ENCODE measurements around the gene AACS.
A peak's percentile ranks its signal among the peaks of the same experiment; 100 is the strongest.

The AACS gene

DNA sequence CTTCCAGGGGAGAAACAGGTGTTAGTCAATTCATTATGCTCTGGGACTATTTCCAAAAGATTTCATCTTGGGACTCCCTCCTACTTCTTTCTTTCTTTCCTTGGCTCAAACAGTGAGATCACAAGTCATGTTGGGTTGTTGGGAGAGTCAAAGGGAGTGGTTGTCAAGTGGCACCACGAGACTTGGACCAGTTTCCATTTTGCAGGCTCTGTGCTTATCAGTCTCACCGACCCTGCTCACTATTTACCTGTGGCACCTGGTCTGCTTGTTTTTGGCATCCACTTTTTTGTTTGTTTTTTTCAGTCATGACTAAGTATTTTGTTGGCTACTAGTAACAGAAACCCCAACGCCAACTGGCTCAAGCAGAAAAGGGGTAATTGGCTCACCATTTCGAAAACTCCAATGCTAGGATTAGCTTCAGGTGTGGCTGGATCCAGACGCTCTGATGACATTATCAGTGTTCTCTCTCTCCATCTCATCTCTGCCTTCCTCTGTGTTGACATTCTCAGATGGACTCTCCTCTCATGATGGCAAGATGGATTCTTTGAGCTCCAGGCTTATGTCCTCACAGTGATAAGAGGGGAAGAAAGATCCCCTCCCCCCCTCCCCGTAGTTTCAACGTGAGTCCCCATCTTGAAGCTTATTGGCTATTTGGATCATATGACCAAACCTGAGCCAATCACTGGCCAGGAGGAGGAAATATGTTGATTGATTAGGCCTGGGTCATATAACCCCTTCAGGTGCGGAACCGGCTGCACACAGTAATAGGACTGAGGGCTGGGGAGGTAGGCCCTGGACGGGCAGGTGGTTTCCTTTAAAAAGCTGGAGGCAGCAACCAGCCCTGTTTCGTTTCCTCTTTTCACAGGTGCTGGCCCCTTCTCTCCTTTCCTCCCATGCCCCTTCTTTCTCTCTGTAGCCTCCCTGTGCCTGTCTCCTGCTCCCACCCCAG lies 84.2 kb downstream of the AACS start:
- no peaks in the 10 kb centered on the region; the same call in 1 of the 2 replicates for H3K9me3 ChIP-seq (ENCODE audit: control insufficient read depth, insufficient read depth, low read length)
- H3K4me1 ChIP-seq (ENCODE audit: control insufficient read depth, low read length): peaks cover 47% of the 10 kb centered on the region
- peaks cover 51% of the 10 kb centered on the region for H3K36me3 ChIP-seq (ENCODE audit: control insufficient read depth, low read length)
- H3K27me3 ChIP-seq (ENCODE audit: control insufficient read depth, low read length): no peaks in the 10 kb centered on the region
- peaks cover 47% of the 10 kb centered on the region for H3K79me2 ChIP-seq (ENCODE audit: control insufficient read depth, low read length)
- peak overlapping the region; percentile 85 for H3K4me3 ChIP-seq (ENCODE audit: low read length)
- H4K20me1 ChIP-seq (ENCODE audit: control insufficient read depth, insufficient read depth, low read depth, low read length): no peaks in the 10 kb centered on the region
- peak overlapping the region; percentile 99 for H3K27ac ChIP-seq (ENCODE audit: low read depth, low read length)
- peaks cover 7% of the 10 kb centered on the region for H3F3A ChIP-seq (ENCODE audit: control insufficient read depth, insufficient read depth)
- no peaks in the 10 kb centered on the region for H3K9me2 ChIP-seq (replicated peaks; ENCODE audit: control insufficient read depth, low read length)
- no peak for TF ChIP-seq EZH2phosphoT487 (IDR thresholded peaks at IDR 0.05; ENCODE audit: borderline replicate concordance, low read length)
- TF ChIP-seq, protein P1, sequence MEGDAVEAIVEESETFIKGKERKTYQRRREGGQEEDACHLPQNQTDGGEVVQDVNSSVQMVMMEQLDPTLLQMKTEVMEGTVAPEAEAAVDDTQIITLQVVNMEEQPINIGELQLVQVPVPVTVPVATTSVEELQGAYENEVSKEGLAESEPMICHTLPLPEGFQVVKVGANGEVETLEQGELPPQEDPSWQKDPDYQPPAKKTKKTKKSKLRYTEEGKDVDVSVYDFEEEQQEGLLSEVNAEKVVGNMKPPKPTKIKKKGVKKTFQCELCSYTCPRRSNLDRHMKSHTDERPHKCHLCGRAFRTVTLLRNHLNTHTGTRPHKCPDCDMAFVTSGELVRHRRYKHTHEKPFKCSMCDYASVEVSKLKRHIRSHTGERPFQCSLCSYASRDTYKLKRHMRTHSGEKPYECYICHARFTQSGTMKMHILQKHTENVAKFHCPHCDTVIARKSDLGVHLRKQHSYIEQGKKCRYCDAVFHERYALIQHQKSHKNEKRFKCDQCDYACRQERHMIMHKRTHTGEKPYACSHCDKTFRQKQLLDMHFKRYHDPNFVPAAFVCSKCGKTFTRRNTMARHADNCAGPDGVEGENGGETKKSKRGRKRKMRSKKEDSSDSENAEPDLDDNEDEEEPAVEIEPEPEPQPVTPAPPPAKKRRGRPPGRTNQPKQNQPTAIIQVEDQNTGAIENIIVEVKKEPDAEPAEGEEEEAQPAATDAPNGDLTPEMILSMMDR (IDR thresholded peaks at IDR 0.05; ENCODE audit: low read depth, low read length, poor library complexity, severe bottlenecking): no peak
- peak overlapping the region; percentile 98 for H3K4me2 ChIP-seq (ENCODE audit: low read length)

DNA sequence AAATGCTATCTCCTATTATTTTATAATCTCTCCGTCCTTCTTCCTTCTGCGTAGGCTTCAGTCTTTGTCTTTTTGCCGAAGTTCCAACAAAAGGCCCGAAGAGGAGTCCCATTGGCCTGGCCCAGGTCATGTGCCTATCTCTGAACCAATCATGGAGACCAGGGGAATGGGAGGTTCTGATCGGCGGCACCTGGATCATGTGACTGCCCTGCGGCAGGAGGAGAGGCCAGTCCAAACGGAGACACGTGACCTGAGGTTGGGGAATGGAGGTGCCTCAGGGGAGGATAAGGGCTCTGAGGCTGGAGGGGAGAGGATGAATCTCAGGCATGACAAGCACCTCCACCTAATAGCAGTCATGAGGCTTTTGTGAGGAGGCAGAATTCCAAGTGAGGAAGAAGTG lies 86.0 kb downstream of the AACS start:
- Histone ChIP-seq H3K27ac (ENCODE audit: low read depth, low read length) (0 out of 2 replicates have a peak overlapping the region, but pooled peaks have one; percentile 99), H3K36me3 (ENCODE audit: control insufficient read depth, low read length) (peaks cover 33% of the 10 kb centered on the region), H3K4me1 (ENCODE audit: control insufficient read depth, low read length) (peaks cover 54% of the 10 kb centered on the region), H3K4me2 (ENCODE audit: low read length) (no peak overlapping the region), H3K4me3 (ENCODE audit: low read length) (no peak overlapping the region), H3K79me2 (ENCODE audit: control insufficient read depth, low read length) (peaks cover 32% of the 10 kb centered on the region), H3K9me3 (ENCODE audit: control insufficient read depth, insufficient read depth, low read length) (no peaks in the 10 kb centered on the region; the same call in 1 of the 2 replicates), H3K27me3 (ENCODE audit: control insufficient read depth, low read length) (no peaks in the 10 kb centered on the region), H3F3A (ENCODE audit: control insufficient read depth, insufficient read depth) (peaks cover 7% of the 10 kb centered on the region), H3K9me2 (replicated peaks; ENCODE audit: control insufficient read depth, low read length) (no peaks in the 10 kb centered on the region), H4K20me1 (ENCODE audit: control insufficient read depth, insufficient read depth, low read depth, low read length) (no peaks in the 10 kb centered on the region)
- TF ChIP-seq, protein P1 (IDR thresholded peaks at IDR 0.05; ENCODE audit: low read depth, low read length, poor library complexity, severe bottlenecking): no peak
- TF ChIP-seq EZH2phosphoT487 (IDR thresholded peaks at IDR 0.05; ENCODE audit: borderline replicate concordance, low read length): no peak

DNA sequence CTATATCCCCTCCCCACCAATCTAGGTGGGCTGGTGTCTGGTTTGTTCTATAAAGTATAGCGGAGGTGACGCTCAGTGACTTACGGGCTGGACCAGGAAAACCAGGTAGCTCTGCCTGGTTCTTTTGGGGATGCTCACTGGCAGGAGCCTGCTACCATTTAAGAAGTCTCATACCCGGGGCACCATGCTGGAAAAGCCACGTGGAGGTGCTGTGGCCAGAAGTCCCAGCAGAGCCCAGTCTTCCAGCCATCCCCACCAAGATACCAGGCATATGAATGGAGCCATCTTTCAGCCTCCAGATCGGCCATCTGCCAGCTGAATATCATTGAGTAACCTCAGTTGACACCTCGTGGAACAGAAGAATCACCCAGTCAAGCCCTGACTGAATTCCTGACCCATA lies 87.2 kb downstream of the AACS start:
- no peaks in the 10 kb centered on the region for H3K9me2 ChIP-seq (replicated peaks; ENCODE audit: control insufficient read depth, low read length)

More for the DNA sequence above, 87.2 kb downstream of the AACS start:
- peaks cover 22% of the 10 kb centered on the region for H3K36me3 ChIP-seq (ENCODE audit: control insufficient read depth, low read length)
- H3K9me3 ChIP-seq (ENCODE audit: control insufficient read depth, insufficient read depth, low read length): no peaks in the 10 kb centered on the region; the same call in 1 of the 2 replicates
- H4K20me1 ChIP-seq (ENCODE audit: control insufficient read depth, insufficient read depth, low read depth, low read length): no peaks in the 10 kb centered on the region
- H3F3A ChIP-seq (ENCODE audit: control insufficient read depth, insufficient read depth): peaks cover 7% of the 10 kb centered on the region
- H3K27me3 ChIP-seq (ENCODE audit: control insufficient read depth, low read length): no peaks in the 10 kb centered on the region
- no peak overlapping the region for H3K4me3 ChIP-seq (ENCODE audit: low read length)
- H3K4me1 ChIP-seq (ENCODE audit: control insufficient read depth, low read length): peaks cover 42% of the 10 kb centered on the region
- no peak for TF ChIP-seq EZH2phosphoT487 (IDR thresholded peaks at IDR 0.05; ENCODE audit: borderline replicate concordance, low read length)
- TF ChIP-seq, protein P1 (IDR thresholded peaks at IDR 0.05; ENCODE audit: low read depth, low read length, poor library complexity, severe bottlenecking): no peak
- no peak overlapping the region for H3K27ac ChIP-seq (ENCODE audit: low read depth, low read length)
- peaks cover 21% of the 10 kb centered on the region for H3K79me2 ChIP-seq (ENCODE audit: control insufficient read depth, low read length)
- H3K4me2 ChIP-seq (ENCODE audit: low read length): no peak overlapping the region

Data from DOHH2 (cell line).